GM23338 (cell line): ENCODE measurements around the gene LONP1. TPM values are rescaled to one million over a fixed set of nuclear protein-coding genes. Genes with fewer than 3 reads are reported as not detected.

Experiments used
- ATAC-seq: fragments of 200-7000 bp; cut with Tn5 transposase; 3 replicates; pipeline ENCODE4 v1.9.1; 2020
- DNase-seq: peaks from one replicate; pipeline ENCODE4 v3.0.0-alpha.2; 2015; ENCODE audit warnings: low spot score
- H2AFZ ChIP-seq: fragments of 200-600 bp; sonication (generic); 2 replicates; pipeline ENCODE4 v1.8.0; 2016; ENCODE audit warnings: antibody characterized with exemption, mild to moderate bottlenecking, moderate library complexity
- H3F3A ChIP-seq: fragments of 200-600 bp; sonication (generic); replicated peaks from 2 replicates; pipeline ENCODE4 v1.8.0; 2017; ENCODE audit warnings: antibody characterized with exemption, mixed run types, low read depth
- H3K27ac ChIP-seq: fragments of 200-600 bp; sonication (generic); 2 replicates; pipeline ENCODE4 v1.6.1; 2016; ENCODE audit warnings: low read depth
- H3K27me3 ChIP-seq: fragments of 200-600 bp; sonication (generic); 2 replicates; pipeline ENCODE4 v1.8.0; 2016; ENCODE audit warnings: mild to moderate bottlenecking, mixed run types, moderate library complexity; ENCODE audit not compliant: insufficient read depth
- H3K36me3 ChIP-seq: fragments of 200-600 bp; sonication (generic); 2 replicates; pipeline ENCODE4 v1.8.0; 2016; ENCODE audit warnings: mild to moderate bottlenecking; ENCODE audit not compliant: insufficient read depth
- H3K4me1 ChIP-seq: fragments of 200-600 bp; sonication (generic); 2 replicates; pipeline ENCODE4 v1.8.0; 2016; ENCODE audit warnings: mild to moderate bottlenecking, moderate library complexity; ENCODE audit not compliant: insufficient read depth
- H3K4me2 ChIP-seq: fragments of 200-600 bp; sonication (generic); 2 replicates; pipeline ENCODE4 v1.7.1; 2017; ENCODE audit warnings: mixed run types
- H3K4me3 ChIP-seq: fragments of 200-600 bp; sonication (generic); 2 replicates; pipeline ENCODE4 v1.6.1; 2016; ENCODE audit warnings: mixed run types
- H3K79me2 ChIP-seq: fragments of 200-600 bp; sonication (generic); replicated peaks from 2 replicates; pipeline ENCODE4 v1.8.0; 2017; ENCODE audit warnings: mild to moderate bottlenecking; ENCODE audit not compliant: insufficient read depth
- H3K9me2 ChIP-seq: fragments of 200-600 bp; sonication (generic); 2 replicates; pipeline ENCODE4 v1.8.0; 2017; ENCODE audit not compliant: insufficient read depth
- H4K20me1 ChIP-seq: fragments of 200-600 bp; sonication (generic); replicated peaks from 2 replicates; pipeline ENCODE4 v1.8.0; 2017; ENCODE audit warnings: mild to moderate bottlenecking; ENCODE audit not compliant: insufficient read depth
- H3K27ac Mint-ChIP-seq: 2 replicates; pipeline ENCODE4 v1.8.0; 2020; ENCODE audit warnings: inconsistent platforms, mild to moderate bottlenecking, moderate library complexity, mixed read lengths
- H3K27me3 Mint-ChIP-seq: 3 replicates; pipeline ENCODE4 v1.8.0; 2022; ENCODE audit warnings: low read depth, mild to moderate bottlenecking, moderate library complexity, mixed read lengths, inconsistent platforms; ENCODE audit not compliant: insufficient read depth, poor library complexity
- H3K36me3 Mint-ChIP-seq: 3 replicates; pipeline ENCODE4 v1.8.0; 2021; ENCODE audit warnings: low read depth, mild to moderate bottlenecking, inconsistent platforms, moderate library complexity, mixed read lengths
- H3K4me1 Mint-ChIP-seq: 3 replicates; pipeline ENCODE4 v1.8.0; 2020; ENCODE audit warnings: mild to moderate bottlenecking, inconsistent platforms, mixed read lengths
- H3K4me3 Mint-ChIP-seq: 3 replicates; pipeline ENCODE4 v1.8.0; 2021; ENCODE audit warnings: moderate library complexity, mild to moderate bottlenecking, inconsistent platforms, mixed read lengths
- H3K9me3 Mint-ChIP-seq: 3 replicates; pipeline ENCODE4 v1.8.0; 2020; ENCODE audit warnings: moderate library complexity, mild to moderate bottlenecking, inconsistent platforms, mixed read lengths
- CREB1 ChIP-seq: fragments of 250-450 bp; sonication (Bioruptor Pico); IDR thresholded peaks from 2 replicates; pipeline ENCODE4 v1.5.0; 2020; ENCODE audit warnings: low read depth, mild to moderate bottlenecking, moderate library complexity
- EZH2phosphoT487 ChIP-seq: fragments of 200-600 bp; sonication (generic); IDR thresholded peaks from one replicate; pipeline ENCODE4 v1.8.1; 2018; ENCODE audit warnings: antibody characterized with exemption; ENCODE audit not compliant: unreplicated experiment
- JUNB ChIP-seq: IDR thresholded peaks from one replicate; pipeline ENCODE4 v1.6.1; 2016; ENCODE audit warnings: antibody characterized with exemption; ENCODE audit not compliant: unreplicated experiment
- NANOG ChIP-seq: IDR thresholded peaks from 2 replicates; pipeline ENCODE4 v1.6.1; 2016; ENCODE audit warnings: antibody characterized with exemption, borderline replicate concordance
- REST ChIP-seq: IDR thresholded peaks from one replicate; pipeline ENCODE4 v1.6.1; 2018; ENCODE audit warnings: antibody characterized with exemption; ENCODE audit not compliant: unreplicated experiment
- STAT1 ChIP-seq: IDR thresholded peaks from one replicate; pipeline ENCODE4 v1.6.1; 2016; ENCODE audit warnings: antibody characterized with exemption; ENCODE audit not compliant: unreplicated experiment
- ZNF114 ChIP-seq: fragments of 250-450 bp; sonication (Bioruptor Pico); IDR thresholded peaks from 2 replicates; pipeline ENCODE4 v1.5.0; 2020; ENCODE audit warnings: mild to moderate bottlenecking, moderate library complexity
- polyA plus RNA-seq: library from polyadenylated mRNA; unstranded; fragments of >200 nt; fragmentation: Nextera tagmentation; extraction: Ambion mirVana; gene quantifications from 2 replicates; pipeline ENCODE4 v1.2.1, GENCODE V29; 2016
- total RNA-seq: library from RNA; depleted of rRNA; stranded (reverse); fragments of >200 nt; shearing (Covaris generic); gene quantifications from 2 replicates; pipeline ENCODE4 v1.2.3, GENCODE V29; 2014
- TF ChIP-seq, protein P1 (sequence below): IDR thresholded peaks from 2 replicates; pipeline ENCODE4 v1.6.1; 2016; ENCODE audit warnings: antibody characterized with exemption
- TF ChIP-seq, protein P2 (sequence below): fragments of 250-450 bp; sonication (Bioruptor Pico); IDR thresholded peaks from 2 replicates; pipeline ENCODE4 v1.5.0; 2020; ENCODE audit warnings: mild to moderate bottlenecking, moderate library complexity

LONP1 gene
- total and polyA plus RNA-seq, 2 experiments from 2014 or later: 68.6 to 137 TPM

- Histone ChIP-seq H3K36me3 (no peaks in the 10 kb centered on the region), H3K27ac (no peak overlapping the region), H3K9me2 (0 out of 2 replicates have a peak, but pooled peaks cover 2% of the 10 kb centered on the region), H3F3A (no peaks in the 10 kb centered on the region), H3K4me2 (no peak overlapping the region), H3K4me1 (no peaks in the 10 kb centered on the region), H2AFZ (no peak overlapping the region), H3K79me2 (no peaks in the 10 kb centered on the region), H3K4me3 (no peak overlapping the region), H4K20me1 (no peaks in the 10 kb centered on the region), H3K27me3 (no peaks in the 10 kb centered on the region)
- Mint-ChIP-seq H3K4me3 (no peak overlapping the region), H3K9me3 (no peaks in the 10 kb centered on the region), H3K4me1 (peaks cover 2% of the 10 kb centered on the region; the same call in 1 of the 3 replicates), H3K27me3 (peaks cover 7% of the 10 kb centered on the region), H3K36me3 (no peaks in the 10 kb centered on the region), H3K27ac (no peak overlapping the region)
- ATAC-seq (no peak), DNase-seq (no peak)
- TF ChIP-seq NANOG (no peak), EZH2phosphoT487 (no peak), CREB1 (CRISPR knock-in tag) (no peak), STAT1 (no peak), ZNF114 (CRISPR knock-in tag) (no peak), JUNB (no peak), REST (no peak)
- TF ChIP-seq, protein P1, sequence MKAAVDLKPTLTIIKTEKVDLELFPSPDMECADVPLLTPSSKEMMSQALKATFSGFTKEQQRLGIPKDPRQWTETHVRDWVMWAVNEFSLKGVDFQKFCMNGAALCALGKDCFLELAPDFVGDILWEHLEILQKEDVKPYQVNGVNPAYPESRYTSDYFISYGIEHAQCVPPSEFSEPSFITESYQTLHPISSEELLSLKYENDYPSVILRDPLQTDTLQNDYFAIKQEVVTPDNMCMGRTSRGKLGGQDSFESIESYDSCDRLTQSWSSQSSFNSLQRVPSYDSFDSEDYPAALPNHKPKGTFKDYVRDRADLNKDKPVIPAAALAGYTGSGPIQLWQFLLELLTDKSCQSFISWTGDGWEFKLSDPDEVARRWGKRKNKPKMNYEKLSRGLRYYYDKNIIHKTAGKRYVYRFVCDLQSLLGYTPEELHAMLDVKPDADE: no peak
- TF ChIP-seq, protein P2, sequence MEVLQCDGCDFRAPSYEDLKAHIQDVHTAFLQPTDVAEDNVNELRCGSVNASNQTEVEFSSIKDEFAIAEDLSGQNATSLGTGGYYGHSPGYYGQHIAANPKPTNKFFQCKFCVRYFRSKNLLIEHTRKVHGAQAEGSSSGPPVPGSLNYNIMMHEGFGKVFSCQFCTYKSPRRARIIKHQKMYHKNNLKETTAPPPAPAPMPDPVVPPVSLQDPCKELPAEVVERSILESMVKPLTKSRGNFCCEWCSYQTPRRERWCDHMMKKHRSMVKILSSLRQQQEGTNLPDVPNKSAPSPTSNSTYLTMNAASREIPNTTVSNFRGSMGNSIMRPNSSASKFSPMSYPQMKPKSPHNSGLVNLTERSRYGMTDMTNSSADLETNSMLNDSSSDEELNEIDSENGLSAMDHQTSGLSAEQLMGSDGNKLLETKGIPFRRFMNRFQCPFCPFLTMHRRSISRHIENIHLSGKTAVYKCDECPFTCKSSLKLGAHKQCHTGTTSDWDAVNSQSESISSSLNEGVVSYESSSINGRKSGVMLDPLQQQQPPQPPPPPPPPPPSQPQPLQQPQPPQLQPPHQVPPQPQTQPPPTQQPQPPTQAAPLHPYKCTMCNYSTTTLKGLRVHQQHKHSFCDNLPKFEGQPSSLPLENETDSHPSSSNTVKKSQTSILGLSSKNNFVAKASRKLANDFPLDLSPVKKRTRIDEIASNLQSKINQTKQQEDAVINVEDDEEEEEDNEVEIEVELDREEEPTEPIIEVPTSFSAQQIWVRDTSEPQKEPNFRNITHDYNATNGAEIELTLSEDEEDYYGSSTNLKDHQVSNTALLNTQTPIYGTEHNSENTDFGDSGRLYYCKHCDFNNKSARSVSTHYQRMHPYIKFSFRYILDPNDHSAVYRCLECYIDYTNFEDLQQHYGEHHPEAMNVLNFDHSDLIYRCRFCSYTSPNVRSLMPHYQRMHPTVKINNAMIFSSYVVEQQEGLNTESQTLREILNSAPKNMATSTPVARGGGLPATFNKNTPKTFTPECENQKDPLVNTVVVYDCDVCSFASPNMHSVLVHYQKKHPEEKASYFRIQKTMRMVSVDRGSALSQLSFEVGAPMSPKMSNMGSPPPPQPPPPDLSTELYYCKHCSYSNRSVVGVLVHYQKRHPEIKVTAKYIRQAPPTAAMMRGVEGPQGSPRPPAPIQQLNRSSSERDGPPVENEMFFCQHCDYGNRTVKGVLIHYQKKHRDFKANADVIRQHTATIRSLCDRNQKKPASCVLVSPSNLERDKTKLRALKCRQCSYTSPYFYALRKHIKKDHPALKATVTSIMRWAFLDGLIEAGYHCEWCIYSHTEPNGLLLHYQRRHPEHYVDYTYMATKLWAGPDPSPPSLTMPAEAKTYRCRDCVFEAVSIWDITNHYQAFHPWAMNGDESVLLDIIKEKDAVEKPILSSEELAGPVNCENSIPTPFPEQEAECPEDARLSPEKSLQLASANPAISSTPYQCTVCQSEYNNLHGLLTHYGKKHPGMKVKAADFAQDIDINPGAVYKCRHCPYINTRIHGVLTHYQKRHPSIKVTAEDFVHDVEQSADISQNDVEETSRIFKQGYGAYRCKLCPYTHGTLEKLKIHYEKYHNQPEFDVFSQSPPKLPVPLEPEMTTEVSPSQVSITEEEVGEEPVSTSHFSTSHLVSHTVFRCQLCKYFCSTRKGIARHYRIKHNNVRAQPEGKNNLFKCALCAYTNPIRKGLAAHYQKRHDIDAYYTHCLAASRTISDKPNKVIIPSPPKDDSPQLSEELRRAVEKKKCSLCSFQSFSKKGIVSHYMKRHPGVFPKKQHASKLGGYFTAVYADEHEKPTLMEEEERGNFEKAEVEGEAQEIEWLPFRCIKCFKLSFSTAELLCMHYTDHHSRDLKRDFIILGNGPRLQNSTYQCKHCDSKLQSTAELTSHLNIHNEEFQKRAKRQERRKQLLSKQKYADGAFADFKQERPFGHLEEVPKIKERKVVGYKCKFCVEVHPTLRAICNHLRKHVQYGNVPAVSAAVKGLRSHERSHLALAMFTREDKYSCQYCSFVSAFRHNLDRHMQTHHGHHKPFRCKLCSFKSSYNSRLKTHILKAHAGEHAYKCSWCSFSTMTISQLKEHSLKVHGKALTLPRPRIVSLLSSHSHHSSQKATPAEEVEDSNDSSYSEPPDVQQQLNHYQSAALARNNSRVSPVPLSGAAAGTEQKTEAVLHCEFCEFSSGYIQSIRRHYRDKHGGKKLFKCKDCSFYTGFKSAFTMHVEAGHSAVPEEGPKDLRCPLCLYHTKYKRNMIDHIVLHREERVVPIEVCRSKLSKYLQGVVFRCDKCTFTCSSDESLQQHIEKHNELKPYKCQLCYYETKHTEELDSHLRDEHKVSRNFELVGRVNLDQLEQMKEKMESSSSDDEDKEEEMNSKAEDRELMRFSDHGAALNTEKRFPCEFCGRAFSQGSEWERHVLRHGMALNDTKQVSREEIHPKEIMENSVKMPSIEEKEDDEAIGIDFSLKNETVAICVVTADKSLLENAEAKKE: no peak
Observed at GRCh38 chr19:5767949-5768348, 48.0 kb upstream of the LONP1 start.
